NCI-H128 (cell line): ENCODE results near the gene TGFA.
"Not testable (repeated sequence)": the region's sequence is repeated elsewhere in the genome, so short reads cannot be mapped to it uniquely, and the experiment has no call there.

Experiments used
- DNase-seq: peaks from one replicate; lab custom pipeline; 2025; ENCODE audit not compliant: unreplicated experiment; lab: John Stamatoyannopoulos, UW

TGFA gene

DNA sequence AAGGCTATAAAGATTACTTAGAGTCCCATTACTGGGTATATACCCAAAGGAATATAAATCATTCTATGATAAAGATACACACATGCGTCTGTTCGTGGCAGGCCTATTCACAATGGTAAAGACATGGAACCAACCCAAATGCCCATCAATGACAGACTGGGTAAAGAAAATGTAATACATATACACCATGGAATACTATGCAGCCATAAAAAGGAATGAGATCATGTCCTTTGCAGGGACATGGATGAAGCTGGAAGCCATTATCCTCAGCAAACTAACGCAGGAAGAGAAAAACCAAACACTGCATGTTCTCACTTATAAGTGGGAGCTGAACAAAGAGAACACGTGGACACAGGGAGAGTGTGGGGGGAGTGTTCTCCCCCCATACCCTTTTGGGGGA is 87.0 kb downstream of the TGFA start:
- not testable (repeated sequence) for DNase-seq

DNA sequence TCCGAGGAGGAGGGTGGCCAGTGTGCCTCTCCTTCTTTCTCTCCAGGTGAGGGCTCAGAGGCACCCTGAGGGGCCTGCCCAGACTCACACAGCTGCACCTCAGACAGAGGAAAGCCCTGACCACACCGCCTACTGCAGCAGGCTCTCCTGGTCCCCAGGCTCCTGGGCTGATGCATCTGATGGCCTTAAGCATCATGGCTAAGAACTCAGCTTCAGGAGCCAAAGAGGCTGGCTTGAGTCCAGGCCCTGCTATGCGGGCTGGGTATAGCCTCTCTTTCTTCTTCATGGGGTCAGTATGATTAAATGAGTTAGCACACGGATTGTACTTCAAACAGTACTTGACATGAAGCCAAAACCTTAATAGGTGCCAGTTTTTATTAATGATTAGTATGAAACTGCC is 89.6 kb downstream of the TGFA start:
- DNase-seq = no peak

DNA sequence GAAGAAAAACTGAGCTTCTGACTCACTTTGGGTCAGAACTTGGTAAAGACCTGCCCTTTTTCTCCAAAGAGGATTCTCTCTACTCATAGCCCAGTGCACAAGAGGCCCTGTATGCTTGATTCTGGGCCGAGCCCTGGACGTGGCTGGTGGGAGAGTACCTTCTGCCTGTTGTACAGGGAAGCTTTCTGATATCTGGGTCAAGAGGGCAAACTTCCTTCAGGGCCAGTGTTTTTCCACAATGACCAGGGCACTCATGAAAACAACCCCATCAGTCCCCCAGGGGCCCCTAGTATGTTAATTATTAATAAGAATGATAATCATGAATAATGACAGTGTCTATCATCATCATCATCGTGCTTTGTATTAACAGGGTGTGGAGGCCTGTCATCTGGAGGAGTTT is 90.0 kb downstream of the TGFA start:
- DNase-seq = no peak

DNA sequence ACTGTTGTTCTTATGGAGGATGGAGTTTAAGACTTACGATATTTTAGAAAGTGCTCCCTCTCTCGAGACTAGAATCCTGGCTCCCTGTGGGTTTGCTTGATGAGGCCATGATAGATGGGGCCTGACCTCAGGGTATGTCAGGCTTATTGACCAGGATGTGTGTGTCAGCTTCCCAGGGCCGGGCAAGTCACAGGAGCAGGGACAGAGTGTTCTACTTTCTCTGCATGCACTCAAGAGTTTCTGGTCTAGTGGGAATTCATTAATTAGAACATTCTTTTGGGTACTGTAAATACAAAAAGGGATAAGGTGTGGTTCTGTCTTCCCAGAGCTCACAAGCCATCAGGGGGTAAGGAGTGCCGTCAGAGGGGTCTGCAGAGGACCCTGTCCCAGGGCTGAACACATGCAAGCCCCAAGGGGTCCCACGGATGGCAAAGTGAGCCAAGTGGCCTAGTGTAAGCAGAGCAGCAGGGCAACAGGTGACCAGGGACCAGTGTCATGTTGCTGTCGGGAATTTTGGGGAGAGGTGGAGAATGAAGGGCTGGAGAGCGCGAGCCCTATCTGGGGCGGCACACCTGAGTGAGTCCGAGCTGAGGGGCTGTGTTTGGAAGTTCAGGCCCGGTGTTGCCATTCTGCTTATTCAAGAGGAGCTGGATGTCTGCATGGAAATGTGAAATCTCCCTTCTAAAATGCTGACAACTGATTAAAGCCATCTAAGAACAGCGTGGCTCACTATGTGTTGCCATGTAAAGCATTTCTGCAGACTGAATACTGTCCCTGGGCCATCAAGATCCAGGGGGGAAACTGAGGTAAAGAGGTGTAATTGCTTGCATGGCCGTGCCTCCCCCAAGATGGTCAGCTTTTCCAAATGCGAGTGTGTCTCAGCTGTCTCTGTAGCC is 91.4 kb downstream of the TGFA start:
- no peak for DNase-seq

DNA sequence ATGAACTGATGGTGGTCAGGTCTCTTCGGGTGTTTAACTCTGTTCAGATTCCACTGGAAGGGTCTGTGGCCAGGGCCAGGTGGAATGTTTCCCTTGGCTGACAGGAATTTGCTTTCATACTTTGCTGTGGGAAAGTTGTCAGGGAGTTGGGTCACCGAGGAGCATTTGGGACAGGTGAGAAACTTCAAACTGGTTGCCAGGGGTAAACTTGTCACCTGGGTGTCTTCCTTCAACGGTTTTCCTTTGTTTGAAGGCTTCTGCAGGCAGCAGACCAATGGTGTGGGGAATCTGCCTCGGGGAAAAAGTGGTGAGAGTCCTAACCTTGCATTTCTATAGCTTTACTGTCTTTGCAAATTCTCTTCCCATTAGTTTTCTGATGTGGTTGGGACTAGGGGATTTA is 92.2 kb downstream of the TGFA start:
- DNase-seq = no peak

DNA sequence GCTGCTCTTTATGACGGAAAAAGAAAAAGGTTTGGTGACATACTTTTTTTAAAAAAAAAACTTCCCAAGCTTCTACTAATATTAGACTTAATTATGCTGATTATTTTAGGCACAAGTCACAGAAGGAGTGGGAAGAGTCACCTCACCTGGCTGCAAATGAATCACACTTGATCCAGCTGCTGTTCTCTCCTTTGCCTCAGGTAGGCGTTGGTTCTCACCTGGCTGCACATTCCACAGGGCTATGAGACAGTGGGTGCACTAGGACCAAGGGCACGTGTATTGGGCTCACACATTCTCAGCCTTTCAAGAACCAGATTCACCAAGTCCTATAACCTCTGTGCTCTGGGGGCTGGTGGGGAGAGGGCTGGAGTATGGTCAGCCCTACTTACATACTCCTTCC is 93.3 kb downstream of the TGFA start:
- no peak for DNase-seq

DNA sequence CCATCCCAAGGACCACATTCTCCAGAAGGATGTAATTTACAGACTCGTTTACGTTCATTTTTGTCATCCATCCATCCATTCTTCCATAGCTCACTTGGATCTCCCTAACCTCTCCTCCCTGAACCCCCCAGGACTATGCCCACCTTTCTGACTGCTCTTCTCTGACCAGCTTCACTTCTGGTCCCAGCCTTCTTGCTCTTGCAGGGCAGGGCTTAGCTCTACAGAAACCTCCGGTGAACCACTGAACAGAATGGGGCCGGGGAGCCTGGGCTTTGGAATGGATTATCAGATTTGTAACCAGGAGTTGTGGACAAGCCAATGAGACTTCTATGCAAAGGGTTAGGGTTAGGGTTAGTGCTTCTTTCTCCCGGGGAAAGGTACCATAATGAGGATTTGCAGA is 95.0 kb downstream of the TGFA start:
- DNase-seq = no peak

DNA sequence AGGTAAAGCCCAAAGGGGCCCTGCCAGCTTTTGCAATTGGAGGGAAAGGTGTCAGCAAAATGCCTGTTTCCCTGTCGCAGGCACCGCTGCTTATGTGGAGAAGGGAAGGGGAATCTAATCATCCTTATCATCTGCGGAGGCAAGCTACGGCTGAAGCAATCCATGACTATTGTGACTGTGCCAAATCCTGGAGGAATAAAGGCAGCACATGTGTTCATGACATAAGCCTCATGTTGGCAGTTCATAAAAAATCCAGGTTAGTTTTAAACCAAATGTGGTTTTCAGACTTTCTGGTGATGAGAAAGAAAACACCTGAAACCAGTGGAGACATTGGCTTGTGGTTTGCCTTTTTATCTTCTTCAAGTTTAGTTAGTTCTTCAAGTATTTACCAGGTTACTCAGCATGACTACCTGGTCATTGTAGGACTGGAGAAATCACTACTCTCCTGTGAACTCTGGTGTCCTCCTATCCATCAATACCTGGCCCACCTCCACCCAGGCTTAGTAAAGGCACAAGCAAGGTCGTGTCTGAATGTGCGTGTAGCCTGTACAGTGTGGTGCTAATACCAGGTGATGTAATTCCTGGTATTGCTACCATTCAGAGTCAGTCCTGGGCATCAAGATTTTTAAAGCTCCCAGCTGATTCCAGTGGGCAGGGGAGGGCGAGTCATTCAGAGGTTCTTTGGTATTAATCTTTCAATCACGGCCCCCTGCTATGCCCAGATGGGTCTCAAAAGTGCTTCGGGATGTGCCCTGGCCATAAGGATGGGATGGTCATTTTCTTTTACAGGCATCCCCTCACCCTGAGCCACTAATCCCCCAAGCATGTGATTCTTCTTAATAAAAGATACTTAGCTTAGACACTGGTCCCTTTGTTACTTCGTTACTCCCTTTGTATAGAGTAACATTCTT is 96.8 kb downstream of the TGFA start:
- no peak for DNase-seq

DNA sequence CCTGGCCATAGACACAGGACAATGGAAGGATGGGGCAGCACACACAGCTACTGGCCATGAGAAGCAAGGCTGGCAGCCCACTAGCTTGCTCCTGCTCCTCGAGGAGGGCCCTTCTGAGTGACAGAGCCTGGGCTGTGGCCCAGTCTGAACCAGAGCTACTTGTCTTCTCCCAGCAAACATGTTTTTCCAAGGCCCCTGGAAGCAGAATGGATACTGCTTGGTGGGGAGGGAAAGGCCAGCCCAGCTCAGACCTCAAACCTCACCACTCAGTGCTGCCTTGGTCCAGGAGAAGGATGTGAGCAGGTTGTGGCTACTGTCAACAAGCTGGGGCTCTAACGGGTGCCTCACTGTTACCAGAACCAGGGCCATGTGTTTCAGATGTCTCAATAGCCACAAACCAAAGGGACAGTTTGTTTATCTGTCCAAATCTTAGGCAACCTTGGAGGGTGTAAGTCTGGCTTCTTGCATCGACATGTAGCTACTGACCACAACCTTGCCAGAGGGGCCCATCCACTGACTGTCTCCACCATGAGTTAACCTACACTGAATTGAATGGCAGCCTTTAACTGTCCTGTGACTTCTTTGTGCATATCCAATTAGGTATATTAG is 98.6 kb downstream of the TGFA start:
- no peak for DNase-seq

DNA sequence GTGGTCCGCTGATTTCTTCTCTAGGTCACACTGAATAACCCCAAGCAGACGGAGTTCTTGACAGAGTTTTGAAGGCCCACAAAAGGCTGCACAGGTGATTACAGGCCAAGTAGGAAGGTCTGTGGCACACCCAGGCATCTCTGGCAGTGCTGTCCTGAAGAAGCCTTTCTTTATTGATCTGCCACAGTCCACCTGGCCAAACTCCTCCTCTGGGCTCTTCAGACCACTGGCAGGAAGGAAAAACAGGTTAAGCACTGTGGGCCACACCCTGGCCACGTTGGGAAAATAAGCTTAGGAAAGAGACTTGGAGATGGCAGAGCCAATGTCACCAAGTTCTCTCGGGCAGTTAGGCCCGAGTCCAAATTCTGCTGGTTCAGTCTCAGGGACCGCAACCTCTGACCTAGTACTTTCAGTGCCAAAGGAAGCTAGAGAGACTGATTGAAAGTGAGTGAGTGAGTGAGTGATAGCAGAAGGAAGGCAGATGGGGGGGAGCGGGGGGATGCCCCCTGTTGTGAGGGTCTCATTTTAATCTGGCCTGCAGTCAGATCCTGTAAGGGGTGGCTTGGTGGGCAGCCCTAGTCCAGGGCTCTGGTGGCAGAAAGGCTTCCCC is 102.9 kb downstream of the TGFA start:
- no peak for DNase-seq

DNA sequence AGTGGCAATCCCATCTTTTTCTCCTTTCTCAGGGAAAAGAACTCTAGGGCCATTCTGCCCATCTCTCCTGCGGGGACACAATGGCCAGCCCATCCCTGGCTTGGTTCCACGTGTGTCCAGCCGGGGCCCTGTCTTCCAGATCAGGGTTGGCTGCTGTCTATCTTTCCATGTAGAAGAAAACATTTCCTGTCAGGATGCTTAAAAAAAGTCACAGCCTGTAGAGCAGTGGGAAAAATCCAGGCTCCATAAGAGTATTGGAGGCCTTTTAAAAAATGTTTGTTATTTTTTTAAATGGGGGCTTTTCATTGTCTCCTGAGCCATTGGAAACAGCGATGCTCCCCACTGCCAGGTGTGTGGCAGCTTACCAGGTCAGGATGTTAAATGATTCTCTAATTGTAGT is 105.6 kb downstream of the TGFA start:
- no peak for DNase-seq

DNA sequence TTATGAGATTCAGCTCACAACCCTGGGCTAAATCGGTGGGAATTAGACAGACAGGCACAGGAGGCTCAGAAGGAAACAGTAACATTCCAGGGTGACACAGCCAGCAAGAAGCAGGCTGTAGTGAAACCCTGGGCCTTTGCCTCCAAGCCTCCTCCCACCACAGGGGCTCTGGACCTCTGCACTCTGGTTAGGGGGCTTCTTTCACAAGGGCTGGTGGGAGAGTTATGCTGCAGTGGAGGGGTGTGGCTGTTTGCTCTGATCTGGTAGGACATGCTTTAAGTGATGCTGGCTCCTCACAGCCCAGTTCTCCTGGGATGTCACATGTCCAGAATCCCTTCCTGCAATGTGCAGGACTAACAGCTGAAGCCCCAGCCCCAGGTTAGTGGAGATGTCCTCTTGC is 109.9 kb downstream of the TGFA start:
- no peak for DNase-seq

DNA sequence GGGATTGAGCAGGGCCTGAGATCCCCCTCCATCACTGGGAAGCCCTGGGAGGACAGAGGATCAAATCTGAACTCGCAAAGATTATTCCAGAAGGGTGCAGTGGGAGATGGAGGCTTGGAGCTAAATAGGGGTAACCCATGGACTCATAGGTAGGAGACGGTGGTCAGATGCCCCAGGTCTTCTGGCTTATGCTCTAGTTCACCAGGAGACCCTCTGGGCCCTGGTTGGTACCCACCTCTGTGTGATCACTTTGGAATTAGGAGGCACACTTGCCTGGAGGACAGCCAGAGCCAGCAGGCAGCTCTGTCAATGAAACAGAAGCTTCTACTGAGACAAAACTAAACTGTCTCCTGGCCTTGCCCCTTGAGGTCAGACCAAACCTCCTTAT is 110.6 kb downstream of the TGFA start:
- no peak for DNase-seq

DNA sequence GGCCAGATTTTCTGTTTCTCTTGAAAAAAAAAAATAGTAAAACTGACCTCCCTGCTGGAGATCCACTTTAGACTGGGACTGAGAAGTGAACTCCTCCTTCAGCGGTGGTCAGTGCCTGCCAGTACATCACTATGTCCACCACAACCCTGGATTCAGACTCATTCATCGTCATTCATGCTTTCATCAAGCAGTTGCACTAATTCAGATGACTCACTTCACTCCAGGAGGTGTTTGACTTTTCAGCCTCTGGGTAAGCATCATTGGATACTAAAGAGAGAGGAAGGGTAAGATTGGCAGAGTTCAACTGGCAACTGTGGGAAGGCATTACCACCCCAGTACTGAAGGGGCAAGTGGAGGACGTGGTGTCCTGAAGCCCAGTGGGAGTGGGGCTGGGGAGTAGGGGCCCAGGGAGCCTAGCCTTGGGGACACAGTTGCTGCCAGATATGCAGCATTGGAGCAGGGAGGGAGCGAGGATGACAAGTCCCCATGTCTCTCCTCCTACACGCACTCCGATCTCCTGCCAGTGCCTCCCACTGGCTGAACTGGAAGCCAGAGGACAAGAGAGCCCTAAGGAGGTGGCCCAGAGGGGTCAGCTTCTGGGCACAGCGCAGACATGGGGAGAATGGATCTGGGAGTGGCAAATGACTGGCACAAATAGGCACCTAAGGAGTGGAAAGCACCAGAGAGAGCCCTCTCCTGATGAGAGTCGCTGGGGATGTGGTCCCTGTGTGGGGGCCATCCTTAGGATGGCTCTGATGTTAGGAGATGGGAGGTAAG is 111.1 kb downstream of the TGFA start:
- DNase-seq = no peak

DNA sequence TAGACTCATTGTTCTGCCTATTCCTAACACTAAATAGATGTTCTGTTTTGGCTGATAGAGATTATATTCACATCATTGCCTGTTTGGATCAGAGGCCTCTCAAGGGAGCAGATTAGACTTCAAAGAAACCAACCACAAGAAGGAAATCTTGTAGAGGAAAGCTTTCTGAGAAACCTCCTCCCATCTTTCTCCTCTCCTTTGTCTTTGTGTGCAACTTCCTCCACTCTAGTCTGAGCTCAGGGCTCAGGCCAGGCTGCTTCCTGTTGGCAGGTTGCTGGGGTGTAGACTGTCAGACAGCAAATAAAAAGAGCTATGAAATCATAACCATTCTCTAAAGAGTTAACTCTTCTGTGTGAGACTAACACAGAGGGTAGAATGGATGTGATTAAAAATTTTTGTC is 113.0 kb downstream of the TGFA start:
- DNase-seq = no peak

DNA sequence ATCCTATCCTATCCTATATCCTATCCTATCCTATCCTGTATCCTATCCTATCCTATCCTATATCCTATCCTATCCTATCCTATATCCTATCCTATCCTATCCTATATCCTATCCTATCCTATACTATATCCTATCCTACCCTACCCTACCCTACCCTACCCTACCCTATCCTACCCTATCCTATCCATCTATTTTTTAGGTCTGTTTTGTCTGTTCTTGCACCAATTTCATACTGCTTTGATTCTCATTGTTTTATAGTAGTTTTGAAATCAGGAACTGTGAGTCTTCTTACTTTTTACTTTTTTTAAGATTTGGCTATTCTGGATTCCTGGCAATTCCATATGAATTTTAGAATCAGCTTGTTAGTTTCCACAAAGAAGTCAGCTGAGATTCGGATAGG is 118.5 kb downstream of the TGFA start:
- no peak for DNase-seq

DNA sequence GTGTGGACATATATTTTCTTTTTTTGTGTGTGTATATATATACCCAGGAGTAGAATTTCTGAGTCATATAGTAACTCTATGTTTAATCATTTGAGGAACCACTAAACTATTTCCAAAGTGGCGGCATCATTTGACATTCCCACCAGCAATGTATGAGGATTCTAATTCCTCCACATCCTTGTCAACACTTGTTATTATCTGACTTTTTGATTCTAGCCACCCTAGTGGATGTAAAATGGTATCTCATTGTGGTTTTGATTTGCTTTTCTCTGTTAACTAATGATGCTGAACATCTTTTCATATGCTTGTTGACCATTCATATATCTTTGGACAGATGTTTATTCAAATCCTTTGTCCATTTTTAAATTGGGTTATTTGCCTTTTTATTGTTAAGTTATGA is 120.3 kb downstream of the TGFA start:
- no peak for DNase-seq

DNA sequence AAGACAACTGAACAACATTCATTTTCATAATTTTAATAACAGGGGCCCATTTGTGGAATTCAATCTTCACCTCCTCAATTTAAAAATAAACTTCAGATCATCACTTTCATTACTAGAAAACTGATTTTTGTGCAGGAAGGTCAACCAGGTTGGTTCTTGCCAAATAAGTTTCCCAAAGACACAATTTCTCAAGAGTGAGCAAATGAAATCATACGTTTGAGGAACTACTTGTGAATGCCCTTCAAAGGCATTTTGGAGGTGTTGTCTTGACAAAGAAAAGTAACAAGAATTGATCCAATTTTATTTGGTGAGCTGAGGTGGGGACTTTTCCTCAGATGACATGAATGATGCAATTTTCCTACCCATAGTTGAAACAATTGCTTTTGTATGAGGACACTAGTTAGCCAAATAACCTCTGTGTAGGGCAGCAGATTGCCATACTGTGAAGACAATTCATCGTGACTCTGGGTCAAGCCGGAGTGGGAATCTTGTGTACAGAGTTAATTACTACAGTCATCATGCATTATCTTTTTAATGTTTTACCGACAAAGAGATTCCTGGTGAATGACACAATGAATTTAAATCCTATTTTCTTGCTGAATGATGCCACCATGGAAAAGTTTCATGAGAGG is 121.8 kb downstream of the TGFA start:
- DNase-seq = no peak

DNA sequence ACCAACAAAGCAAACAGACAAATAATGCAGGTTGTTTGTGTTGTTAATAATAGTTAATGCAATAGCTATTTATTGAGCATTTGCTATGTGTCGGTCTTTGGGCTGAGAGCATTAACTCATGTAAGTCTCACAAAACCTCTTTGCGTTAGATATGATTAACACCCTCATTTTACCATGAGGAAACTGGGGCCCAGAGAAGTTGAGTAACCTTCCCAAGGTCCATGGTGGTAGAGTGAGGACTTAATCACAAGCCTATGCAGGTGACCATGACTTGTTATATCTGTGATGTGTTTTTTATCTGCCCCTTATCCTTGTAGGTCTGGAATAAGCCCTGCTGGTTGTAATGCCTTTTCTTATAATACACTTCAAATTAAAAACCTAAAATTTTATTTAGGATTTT is 127.3 kb downstream of the TGFA start:
- DNase-seq = no peak

DNA sequence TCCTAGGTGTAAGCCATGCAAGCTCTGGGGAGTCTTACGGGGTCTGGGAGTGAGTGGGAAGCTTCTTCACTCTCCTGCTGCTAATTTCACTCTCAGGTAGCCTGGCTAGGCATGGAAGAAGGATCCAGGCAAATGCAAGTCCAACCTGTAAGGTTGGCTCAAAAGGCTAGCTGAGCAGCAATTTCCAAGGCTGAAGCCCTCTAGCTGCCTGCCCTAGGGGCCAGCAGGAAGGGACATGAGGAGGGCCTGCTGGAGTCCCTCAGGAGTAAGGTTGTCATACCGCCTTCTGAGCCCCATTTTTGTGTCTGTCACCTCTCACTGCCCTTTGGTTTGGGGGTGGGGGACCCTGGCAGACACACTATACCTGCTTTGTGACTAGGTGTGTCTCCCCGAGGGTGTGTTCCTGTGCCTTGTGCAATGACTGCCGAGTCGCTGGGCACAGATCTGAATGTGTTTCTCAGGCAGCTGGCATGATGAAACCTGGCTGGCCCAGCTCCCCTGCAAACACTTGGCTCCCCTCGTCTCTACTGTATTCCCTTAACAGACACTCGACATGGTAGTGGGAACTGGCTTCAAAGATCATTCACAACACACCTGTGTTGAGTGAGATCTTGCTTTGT is 127.8 kb downstream of the TGFA start:
- DNase-seq = no peak
